Kidney glomerular epithelial cell (primary cell): ENCODE measurements around the gene NCL.
"Not testable (repeated sequence)": the region's sequence is repeated elsewhere in the genome, so short reads cannot be mapped to it uniquely, and the experiment has no call there.

Source experiments
- DNase-seq: peaks from one replicate; lab custom pipeline; 2025; lab: John Stamatoyannopoulos, UW

NCL gene

DNA sequence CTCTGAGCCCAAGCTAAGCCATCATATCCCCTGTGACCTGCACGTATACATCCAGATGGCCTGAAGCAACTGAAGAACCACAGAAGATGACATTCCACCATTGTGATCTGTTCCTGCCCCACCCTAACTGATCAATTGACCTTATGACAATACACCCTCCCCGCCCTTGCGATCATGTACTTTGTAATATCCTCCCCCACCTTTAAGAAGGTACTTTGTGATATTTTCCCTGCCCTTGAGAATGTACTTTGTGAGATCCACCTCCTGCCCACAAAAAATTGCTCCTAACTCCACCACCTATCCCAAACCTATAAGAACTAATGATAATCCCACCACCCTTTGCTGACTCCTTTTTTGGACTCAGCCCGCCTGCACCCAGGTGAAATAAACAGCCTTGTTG is 33.8 kb downstream of the NCL start:
- not testable (repeated sequence) for DNase-seq

DNA sequence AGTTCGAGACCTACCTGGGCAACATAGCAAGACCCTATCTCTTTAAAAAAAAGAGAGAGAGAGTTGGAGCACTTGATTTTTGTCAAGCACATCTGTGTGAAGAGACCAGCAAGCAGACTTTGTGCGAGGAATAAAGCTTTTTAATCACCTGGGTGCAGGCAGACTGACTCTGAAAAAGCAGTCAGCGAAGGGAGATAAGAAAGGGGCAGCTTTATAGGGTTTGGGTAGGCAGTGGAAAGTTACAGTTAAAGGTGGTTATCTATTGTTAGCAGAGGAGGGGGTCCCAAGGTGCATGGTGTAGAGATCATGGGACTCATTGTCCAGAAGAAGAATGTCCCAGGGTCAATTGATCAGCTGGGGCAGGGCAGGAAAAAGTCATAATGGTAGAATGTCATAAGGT is 34.4 kb downstream of the NCL start:
- no peak for DNase-seq

- DNase-seq, result no peak
These were observed 35.1 kb downstream of the NCL start for GRCh38 chr2:231429152-231429551.

GRCh38 chr2:231427116-231427515 is 37.2 kb downstream of the NCL start:
- no peak for DNase-seq

GRCh38 chr2:231425811-231426703 is 38.2 kb downstream of the NCL start:
- no peak for DNase-seq

- DNase-seq, result no peak
These were observed 38.9 kb downstream of the NCL start for GRCh38 chr2:231425291-231425810.

DNA sequence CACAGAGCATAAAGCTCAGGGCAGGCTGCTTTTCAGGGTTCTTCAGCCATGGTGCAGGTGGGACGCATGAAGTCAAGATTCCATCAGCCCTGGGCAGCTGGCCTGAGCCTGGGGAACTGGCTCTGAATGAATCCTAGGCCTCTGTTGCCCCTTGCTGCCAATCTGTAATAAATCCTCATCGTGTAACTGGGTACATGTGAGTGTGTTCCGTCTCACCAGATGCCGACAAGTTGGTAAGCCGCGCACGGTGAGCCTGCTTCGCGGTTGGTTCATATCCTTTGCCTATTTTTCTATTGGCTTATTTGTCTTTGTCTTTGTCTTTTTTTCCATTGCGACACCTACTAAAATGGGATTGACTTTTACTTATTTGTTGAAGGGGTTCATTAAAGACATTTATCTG is 41.1 kb downstream of the NCL start:
- no peak for DNase-seq

DNA sequence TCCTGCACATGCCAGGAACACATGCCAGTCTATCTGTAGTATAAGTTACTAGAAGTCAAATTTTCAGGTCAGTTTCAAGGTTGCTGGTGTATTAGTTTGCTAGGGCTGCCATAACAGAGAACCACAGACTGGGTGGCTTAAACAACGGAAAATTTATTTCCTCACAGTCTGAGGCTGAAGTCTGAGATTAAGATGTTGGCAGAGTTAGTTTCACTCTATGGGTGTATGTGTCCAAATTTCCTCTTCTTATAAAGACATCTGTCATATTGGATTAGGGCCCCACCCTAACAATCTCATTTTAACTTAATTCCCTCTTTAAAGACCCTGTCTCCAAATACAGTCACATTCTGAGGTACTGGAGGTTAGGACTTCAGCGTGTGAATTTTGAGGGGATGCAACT is 42.2 kb downstream of the NCL start:
- DNase-seq, result no peak

- no peak for DNase-seq
These were observed 43.2 kb downstream of the NCL start for GRCh38 chr2:231421051-231421580.

DNA sequence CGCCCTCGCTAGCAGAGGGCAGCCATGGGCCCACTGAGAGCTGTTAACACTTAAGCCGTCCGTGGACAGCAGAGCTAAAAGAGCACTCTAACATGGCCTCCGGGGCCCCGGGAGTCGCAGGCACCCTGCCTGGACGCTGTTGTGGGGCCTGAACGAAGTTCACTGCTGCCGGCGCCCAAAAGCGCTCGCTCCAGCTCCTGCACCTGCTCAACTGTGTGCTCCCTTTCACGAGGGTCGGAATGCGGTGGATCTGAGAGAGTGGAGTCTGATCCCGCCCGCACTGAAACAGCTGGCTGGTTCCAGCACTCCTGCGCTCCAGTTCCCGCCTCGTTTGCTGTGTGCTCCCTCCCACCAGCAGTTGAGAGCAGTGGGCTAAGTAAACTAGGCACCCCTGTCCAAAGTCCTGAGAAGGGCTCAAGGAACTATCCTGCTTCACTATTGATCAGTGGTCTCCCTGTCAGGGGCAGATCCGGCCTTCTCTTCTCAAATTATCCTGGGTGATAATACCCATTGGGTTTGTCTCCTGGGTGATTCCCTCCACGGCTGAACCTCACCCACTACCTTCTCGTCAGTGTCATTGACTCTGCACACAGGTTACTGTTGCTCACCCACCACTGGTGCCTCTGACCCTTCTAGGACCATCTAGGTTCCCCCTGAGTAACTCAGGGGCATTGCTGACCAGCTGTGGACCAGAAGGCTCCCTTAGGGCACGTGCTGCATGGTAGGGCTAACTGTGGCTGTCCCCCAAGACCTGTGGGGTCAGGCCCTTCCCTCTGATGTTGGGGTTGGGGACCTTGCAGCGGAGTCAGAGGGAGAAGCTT is 45.3 kb downstream of the NCL start:
- no peak for DNase-seq

- DNase-seq, result no peak
These were observed 49.3 kb downstream of the NCL start for GRCh38 chr2:231415029-231415428.

DNA sequence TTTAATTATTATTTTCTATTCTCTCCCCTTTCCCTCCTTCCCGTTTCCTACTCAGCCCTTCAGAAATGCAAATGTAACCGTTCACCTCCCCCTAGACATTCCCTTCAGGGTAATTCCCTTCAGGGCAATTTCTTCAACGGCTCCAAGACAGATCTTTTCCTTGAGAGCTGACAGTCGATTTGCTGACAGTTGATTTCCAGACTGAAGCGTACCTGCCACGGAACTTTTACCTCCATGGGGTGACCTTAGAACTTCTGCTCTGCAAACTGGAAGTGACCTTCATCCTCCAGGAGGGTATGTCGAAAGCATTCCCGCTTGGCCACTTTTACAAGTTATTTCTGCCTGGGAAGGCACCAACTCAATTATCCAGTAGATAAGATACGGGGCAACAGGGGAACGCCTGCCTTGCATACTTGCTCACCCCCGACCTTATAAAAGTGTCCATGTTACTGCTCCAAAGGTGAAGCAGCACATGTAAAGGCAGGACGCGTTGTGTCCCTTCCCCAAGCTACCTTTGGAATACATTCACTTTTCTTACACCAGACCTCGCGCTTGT is 50.3 kb downstream of the NCL start:
- DNase-seq, result no peak

- no peak for DNase-seq
These were observed 50.8 kb downstream of the NCL start for GRCh38 chr2:231413456-231413855.

DNA sequence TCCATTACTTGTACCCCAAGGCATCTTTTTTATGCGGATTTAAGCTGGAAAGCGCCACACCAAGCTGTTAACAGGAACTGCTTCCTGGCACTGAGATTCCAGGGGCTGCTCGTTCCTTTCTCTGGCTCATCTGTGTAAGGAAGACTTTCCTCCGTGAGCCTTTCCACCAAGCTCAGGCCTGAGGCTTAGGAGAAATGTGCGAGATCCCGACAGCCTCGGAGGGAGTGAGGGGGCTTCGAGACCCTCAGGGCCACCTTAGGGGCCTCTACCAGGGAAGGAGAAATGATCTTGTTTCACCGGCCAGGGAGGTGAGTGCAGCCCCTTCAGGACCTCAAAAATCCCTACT is 51.7 kb downstream of the NCL start:
- no peak for DNase-seq

GRCh38 chr2:231411831-231412617 is 52.3 kb downstream of the NCL start:
- DNase-seq, result peak; percentile 81

DNA sequence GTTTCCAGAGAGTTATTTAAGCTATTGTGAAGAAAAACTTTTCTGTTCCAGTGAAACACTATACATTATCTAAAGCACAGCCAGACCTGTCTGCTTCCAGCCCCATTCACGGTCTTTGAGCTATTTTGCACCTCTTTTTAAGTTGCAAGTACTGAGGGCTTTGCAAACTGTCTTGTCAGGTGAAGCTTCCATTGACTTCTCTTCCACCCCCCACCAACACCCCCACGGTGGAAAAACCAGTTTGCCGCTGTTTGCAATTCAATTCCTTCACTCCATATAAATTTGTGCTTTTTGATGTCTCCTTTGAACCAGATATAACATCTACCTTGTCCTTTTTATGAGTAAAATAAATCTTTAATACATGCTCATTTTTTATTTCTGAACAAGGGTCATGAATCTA is 53.0 kb downstream of the NCL start:
- no peak for DNase-seq

GRCh38 chr2:231410293-231411004 is 53.8 kb downstream of the NCL start:
- no peak for DNase-seq

- no peak for DNase-seq
These were observed 54.5 kb downstream of the NCL start for GRCh38 chr2:231409776-231410175.

DNA sequence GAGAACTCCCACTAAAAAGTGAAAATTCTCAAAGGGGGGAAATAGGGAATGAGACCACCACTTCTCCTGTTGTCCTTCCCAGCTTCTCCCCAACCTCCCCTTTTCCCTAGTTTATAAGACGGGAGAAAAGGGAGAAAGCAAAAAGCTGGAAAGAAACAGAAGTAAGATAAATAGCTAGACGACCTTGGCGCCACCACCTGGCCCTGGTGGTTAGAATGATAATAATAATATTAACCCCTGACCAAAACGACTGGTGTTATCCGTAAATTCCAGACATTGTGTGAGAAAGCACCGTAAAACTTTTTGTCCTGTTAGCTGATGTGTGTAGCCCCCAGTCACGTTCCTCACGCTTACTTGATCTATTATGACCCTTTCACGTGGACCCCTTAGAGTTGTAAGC is 56.0 kb downstream of the NCL start:
- DNase-seq, result not testable (repeated sequence)

- not testable (repeated sequence) for DNase-seq
These were observed 56.6 kb downstream of the NCL start for GRCh38 chr2:231407686-231408085.
